ENCODE measurements around the gene NAA60.

The NAA60 gene

DNA sequence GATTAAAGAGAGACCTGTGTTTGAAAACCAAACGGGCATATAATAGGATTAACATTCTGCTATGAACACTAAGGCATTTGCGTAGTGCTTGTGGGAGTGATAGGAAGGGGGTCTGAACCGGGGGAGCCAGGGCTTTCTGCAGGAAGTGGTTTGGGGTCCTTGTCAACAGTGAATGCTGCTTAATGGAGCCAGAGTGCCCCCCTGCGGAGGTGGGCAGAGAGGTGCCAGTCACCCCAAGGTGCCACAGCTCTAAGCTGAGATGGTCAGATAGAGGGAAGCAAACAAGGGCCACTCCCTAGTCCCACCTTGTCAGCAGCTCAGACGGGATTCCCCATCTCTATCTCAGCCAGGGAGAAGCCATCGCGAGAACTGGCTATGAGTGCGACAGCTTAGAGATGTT, 17.7 kb downstream of the NAA60 start:
- H3K4me3 ChIP-seq (ENCODE audit: low read depth, low read length), result no peak overlapping the region
- DNase-seq (ENCODE audit: low read depth), result no peak
- no peak for TF ChIP-seq CTCF (conservative IDR thresholded peaks at IDR 0.05; ENCODE audit: low read depth, low read length)

- DNase-seq (ENCODE audit: low read depth), result no peak
- TF ChIP-seq CTCF (conservative IDR thresholded peaks at IDR 0.05; ENCODE audit: low read depth, low read length), result no peak
- H3K4me3 ChIP-seq (ENCODE audit: low read depth, low read length), result no peak overlapping the region
These were observed 21.8 kb downstream of the NAA60 start for GRCh38 chr16:3465301-3465700.

DNA sequence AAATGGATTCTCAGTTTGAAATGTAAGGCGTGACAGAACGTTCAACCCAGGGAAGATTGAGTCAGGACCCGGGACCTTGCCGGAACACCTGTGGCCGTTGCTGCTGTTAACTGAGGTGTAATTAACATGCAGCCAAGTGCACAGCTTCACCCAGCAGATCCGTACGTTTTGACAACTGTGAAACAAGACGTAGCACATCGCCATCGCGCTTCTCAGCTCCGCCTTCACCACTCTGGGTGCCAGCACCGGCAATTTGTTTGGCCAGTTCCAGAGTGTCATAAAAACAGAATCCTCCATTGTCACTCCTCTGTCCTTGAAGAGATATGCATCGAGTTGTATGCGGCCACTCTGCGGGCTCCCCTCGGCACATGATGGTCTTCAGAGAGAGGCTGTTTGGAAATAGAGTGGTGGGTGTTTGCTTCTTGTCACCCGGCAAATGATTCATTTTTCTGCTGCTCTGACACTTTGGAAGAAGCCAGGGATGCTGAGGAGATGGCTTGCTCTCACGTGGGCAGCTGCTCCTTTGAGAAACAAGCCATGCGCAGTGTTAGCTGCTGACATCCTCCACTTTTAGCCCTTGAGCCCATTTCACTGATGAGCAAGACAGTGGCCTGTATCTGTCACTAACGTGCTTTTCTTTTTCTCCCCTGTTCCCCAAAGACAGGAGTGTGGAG, 22.6 kb downstream of the NAA60 start:
- no peak for TF ChIP-seq CTCF (conservative IDR thresholded peaks at IDR 0.05; ENCODE audit: low read depth, low read length)
- H3K4me3 ChIP-seq (ENCODE audit: low read depth, low read length), result no peak overlapping the region
- DNase-seq (ENCODE audit: low read depth), result no peak

DNA sequence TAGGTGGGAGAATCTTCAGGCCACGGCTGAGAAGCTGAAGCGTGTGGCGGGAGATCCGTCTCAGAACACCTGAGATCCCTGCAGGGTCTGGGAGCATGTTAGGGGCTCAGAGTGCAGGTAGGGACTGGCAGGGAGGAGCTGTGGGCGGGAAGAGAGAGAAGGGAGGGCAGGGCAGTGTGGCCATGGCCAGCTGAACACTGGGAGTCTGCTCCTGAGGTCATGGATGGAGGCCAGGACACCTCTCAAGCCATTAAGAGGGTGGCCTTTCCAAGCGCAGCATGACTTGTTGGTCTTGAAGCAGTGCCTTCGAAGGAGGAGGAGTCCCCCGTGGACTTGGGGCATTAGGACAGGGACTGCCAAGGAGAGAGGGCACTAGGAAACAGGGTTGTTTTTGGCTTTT, 23.7 kb downstream of the NAA60 start:
- no peak overlapping the region for H3K4me3 ChIP-seq (ENCODE audit: low read depth, low read length)
- no peak for DNase-seq (ENCODE audit: low read depth)
- no peak for TF ChIP-seq CTCF (conservative IDR thresholded peaks at IDR 0.05; ENCODE audit: low read depth, low read length)

GRCh38 chr16:3467921-3468320, 24.4 kb downstream of the NAA60 start:
- no peak for TF ChIP-seq CTCF (conservative IDR thresholded peaks at IDR 0.05; ENCODE audit: low read depth, low read length)
- DNase-seq (ENCODE audit: low read depth), result peak; percentile 49
- no peak overlapping the region for H3K4me3 ChIP-seq (ENCODE audit: low read depth, low read length)

GRCh38 chr16:3468501-3468900, 25.0 kb downstream of the NAA60 start:
- no peak for DNase-seq (ENCODE audit: low read depth)
- no peak for TF ChIP-seq CTCF (conservative IDR thresholded peaks at IDR 0.05; ENCODE audit: low read depth, low read length)
- no peak overlapping the region for H3K4me3 ChIP-seq (ENCODE audit: low read depth, low read length)

- TF ChIP-seq CTCF (conservative IDR thresholded peaks at IDR 0.05; ENCODE audit: low read depth, low read length), result no peak
- no peak for DNase-seq (ENCODE audit: low read depth)
- no peak overlapping the region for H3K4me3 ChIP-seq (ENCODE audit: low read depth, low read length)
These were observed 26.3 kb downstream of the NAA60 start for GRCh38 chr16:3469736-3470135.
